GM12874 (cell line): ENCODE measurements around the gene MYO9A.

ENCODE experiments used
- TF ChIP-seq, protein P1 (sequence below): IDR thresholded peaks from 2 replicates; pipeline ENCODE4 v1.5.1; 2011; ENCODE audit warnings: low read depth, mild to moderate bottlenecking, control low read depth, low read length, moderate library complexity; ENCODE audit not compliant: insufficient read depth

The MYO9A gene

DNA sequence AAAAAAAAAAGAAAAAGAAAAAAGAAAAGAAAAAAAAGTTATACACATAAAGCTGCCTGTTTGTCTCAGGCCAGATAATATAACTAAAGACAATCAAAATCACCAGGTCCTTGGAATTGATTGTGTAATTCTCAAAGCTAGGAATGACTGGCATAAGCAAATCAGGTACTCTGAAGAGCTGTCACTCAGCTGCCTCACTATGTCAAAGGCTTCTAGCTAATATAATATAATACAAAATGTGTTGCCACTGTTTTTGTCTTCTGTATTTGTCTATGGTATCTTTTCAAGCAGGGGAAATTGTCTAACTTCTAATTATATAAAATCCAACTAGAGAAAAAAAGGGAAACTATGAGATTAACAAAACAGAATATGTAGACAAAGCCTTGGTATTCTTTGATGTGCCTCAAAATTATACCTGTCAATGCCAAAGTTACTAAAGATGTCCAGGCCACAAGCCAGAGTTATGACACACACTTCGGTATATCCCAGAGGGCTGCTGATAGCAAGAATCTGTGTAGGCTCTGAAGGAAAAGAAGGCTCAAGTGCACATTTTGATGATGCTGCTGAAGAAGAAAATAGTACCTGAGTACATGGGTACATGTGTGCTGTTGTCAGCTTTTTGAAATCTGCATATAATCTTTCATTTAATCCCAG, 344.6 kb downstream of the MYO9A start:
- TF ChIP-seq, protein P1, sequence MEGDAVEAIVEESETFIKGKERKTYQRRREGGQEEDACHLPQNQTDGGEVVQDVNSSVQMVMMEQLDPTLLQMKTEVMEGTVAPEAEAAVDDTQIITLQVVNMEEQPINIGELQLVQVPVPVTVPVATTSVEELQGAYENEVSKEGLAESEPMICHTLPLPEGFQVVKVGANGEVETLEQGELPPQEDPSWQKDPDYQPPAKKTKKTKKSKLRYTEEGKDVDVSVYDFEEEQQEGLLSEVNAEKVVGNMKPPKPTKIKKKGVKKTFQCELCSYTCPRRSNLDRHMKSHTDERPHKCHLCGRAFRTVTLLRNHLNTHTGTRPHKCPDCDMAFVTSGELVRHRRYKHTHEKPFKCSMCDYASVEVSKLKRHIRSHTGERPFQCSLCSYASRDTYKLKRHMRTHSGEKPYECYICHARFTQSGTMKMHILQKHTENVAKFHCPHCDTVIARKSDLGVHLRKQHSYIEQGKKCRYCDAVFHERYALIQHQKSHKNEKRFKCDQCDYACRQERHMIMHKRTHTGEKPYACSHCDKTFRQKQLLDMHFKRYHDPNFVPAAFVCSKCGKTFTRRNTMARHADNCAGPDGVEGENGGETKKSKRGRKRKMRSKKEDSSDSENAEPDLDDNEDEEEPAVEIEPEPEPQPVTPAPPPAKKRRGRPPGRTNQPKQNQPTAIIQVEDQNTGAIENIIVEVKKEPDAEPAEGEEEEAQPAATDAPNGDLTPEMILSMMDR: no peak
